GM18526 (cell line): ENCODE measurements around the gene FAM236A.
"Not testable (repeated sequence)": the region's sequence is repeated elsewhere in the genome, so short reads cannot be mapped to it uniquely, and the experiment has no call there.

ENCODE experiments used
- POLR2A ChIP-seq: IDR thresholded peaks from 3 replicates; pipeline ENCODE4 v1.6.1; 2011; ENCODE audit not compliant: insufficient read length; ENCODE audit errors: extremely low read depth

The FAM236A gene

DNA sequence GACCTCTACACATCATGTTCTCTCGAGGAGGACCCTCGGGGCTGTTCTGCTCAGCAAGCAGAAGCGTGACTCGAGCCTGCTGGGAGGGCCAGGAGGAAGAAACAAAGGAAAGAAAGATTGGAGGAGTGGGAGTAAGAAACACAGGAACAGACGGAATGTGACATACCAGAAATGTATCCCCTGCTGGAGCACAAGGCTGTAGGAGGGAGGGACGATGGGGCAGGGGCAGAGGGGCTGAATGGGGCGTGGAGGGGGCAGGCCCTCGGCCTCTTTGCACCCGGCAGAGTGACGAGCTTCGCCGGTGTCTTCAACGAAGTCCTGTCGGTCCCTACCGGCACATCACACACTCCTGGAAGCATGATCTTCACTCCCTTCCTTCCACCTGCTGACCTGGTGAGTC lies at the start of gene FAM236A:
TSS of gene FAM236A (plus strand) at position 301 of the 400 bp plus-strand sequence. CDS start at position 358, 57 bp downstream.
- TF ChIP-seq POLR2A, result not testable (repeated sequence)

- not testable (repeated sequence) for TF ChIP-seq POLR2A
Observed at GRCh38 chrX:72912315-72912714, 25.7 kb upstream of the FAM236A start, which contains the start of gene FAM236C. TSS of gene FAM236C (plus strand) at chrX:72912615. CDS start at chrX:72912715, 100 bp downstream.

DNA sequence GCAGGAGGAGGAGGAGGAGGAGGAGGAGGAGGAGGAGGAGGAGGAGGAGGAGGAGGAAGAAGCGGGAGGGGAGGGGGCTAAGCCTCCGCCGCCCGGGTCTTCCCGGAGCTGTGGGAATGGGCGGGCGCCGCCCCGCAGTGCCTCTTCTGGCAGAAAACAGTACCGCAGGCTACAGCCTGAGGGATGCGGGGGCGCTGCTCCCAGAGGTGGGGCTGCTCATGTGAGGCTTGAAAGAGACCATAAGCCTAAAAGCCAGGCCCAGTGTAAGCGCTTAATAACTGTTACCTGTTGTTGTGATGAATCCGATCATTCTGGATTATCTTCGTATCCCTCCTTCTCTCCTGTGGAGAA lies 5.8 kb downstream of the FAM236A start, which contains the start of gene DMRTC1:
TSS of gene DMRTC1 (minus strand) at position 19 of the 351 bp plus-strand sequence. CDS start 68,143 bp downstream, outside the sequence.
- not testable (repeated sequence) for TF ChIP-seq POLR2A
